IMR-90 (cell line): ENCODE results near the gene GM2A. TPM values are rescaled to one million over a fixed set of nuclear protein-coding genes. Genes with fewer than 3 reads are reported as not detected.

Experiments
- ATAC-seq: fragments of 200-7000 bp; cut with Tn5 transposase; 2 replicates; pipeline ENCODE4 v1.9.1; 2020; ENCODE audit warnings: low read depth, mild to moderate bottlenecking, moderate library complexity
- BruUV-seq: library from RNA; stranded (reverse); fragments of 400-500 nt; replicated peaks from 2 replicates; lab custom pipeline; 2021; lab: Mats Ljungman, UMichigan
- CTCF ChIA-PET: fragments of 300-600 bp; formaldehyde crosslinking; extraction: SDS; loops from one replicate; lab custom pipeline; 2021; ENCODE audit warnings: antibody characterized with exemption; lab: Yijun Ruan, JAX
- POLR2A ChIA-PET: fragments of 300-600 bp; sonication (Branson Sonifier 250); formaldehyde crosslinking; loops from one replicate; lab custom pipeline; 2022; ENCODE audit warnings: antibody characterized with exemption; ENCODE audit not compliant: unreplicated experiment; lab: Charles Lee
- DNase-seq: peaks from one replicate; pipeline ENCODE4 v3.0.0; 2013
- H2AFZ ChIP-seq: replicated peaks from 2 replicates; pipeline ENCODE3; 2013; ENCODE audit warnings: low read length, mild to moderate bottlenecking; ENCODE audit not compliant: poor library complexity
- H2AK5ac ChIP-seq: 2 replicates; pipeline ENCODE4 v1.6.1; 2013; ENCODE audit warnings: low read depth, low read length, inconsistent platforms
- H2AK9ac ChIP-seq: replicated peaks from 2 replicates; pipeline ENCODE3; 2013; ENCODE audit warnings: mild to moderate bottlenecking, low read depth, low read length, moderate library complexity; ENCODE audit not compliant: poor library complexity
- H2BK120ac ChIP-seq: 2 replicates; pipeline ENCODE4 v1.6.1; 2013; ENCODE audit warnings: low read depth, low read length, inconsistent platforms
- H2BK15ac ChIP-seq: 3 replicates; pipeline ENCODE4 v1.6.1; 2013; ENCODE audit warnings: low read depth, low read length, inconsistent platforms
- H2BK20ac ChIP-seq: 2 replicates; pipeline ENCODE4 v1.6.1; 2013; ENCODE audit warnings: low read depth, mild to moderate bottlenecking, inconsistent platforms, low read length, moderate library complexity
- H2BK5ac ChIP-seq: 2 replicates; pipeline ENCODE4 v1.6.1; 2013; ENCODE audit warnings: mild to moderate bottlenecking, low read depth, low read length, inconsistent platforms; ENCODE audit not compliant: poor library complexity, severe bottlenecking
- H3K14ac ChIP-seq: replicated peaks from 2 replicates; pipeline ENCODE4 v1.6.1; 2013; ENCODE audit warnings: low read depth, low read length, inconsistent platforms
- H3K18ac ChIP-seq: 2 replicates; pipeline ENCODE4 v1.6.1; 2013; ENCODE audit warnings: low read depth, low read length, control low read depth
- H3K23ac ChIP-seq: 2 replicates; pipeline ENCODE4 v1.6.1; 2013; ENCODE audit warnings: low read depth, low read length, inconsistent platforms
- H3K27ac ChIP-seq: 2 replicates; pipeline ENCODE4 v1.5.1; 2013; ENCODE audit warnings: mild to moderate bottlenecking, control low read depth, low read length; ENCODE audit not compliant: insufficient read depth
- H3K27me3 ChIP-seq: 2 replicates; pipeline ENCODE4 v1.6.1; 2013; ENCODE audit warnings: low read length; ENCODE audit not compliant: control insufficient read depth, insufficient read depth
- H3K36me3 ChIP-seq: 2 replicates; pipeline ENCODE4 v1.6.1; 2013; ENCODE audit warnings: low read length, mixed read lengths; ENCODE audit not compliant: control insufficient read depth, insufficient read depth
- H3K4ac ChIP-seq: 2 replicates; pipeline ENCODE4 v1.6.1; 2013; ENCODE audit warnings: low read depth, low read length, inconsistent platforms
- H3K4me1 ChIP-seq: 2 replicates; pipeline ENCODE4 v1.6.1; 2013; ENCODE audit warnings: low read length, mixed read lengths; ENCODE audit not compliant: control insufficient read depth, insufficient read depth
- H3K4me2 ChIP-seq: 2 replicates; pipeline ENCODE4 v1.6.1; 2013; ENCODE audit warnings: low read depth, mild to moderate bottlenecking, control low read depth, low read length, moderate library complexity
- H3K4me3 ChIP-seq: 2 replicates; pipeline ENCODE4 v1.5.1; 2013; ENCODE audit warnings: low read depth, mild to moderate bottlenecking, control low read depth, low read length, moderate library complexity; ENCODE audit not compliant: insufficient read depth
- H3K56ac ChIP-seq: 2 replicates; pipeline ENCODE4 v1.6.1; 2013; ENCODE audit warnings: low read length, inconsistent platforms; ENCODE audit not compliant: insufficient read depth; ENCODE audit errors: extremely low read depth
- H3K79me1 ChIP-seq, 2 experiments: 2 replicates each; pipeline ENCODE4 v1.6.1; 2013; ENCODE audit warnings: low read length in 2 of 2, inconsistent platforms in 1 of 2, low read depth in 1 of 2
- H3K9ac ChIP-seq: 2 replicates; pipeline ENCODE4 v1.6.1; 2013; ENCODE audit warnings: low read depth, low read length, control low read depth
- H3K9me1 ChIP-seq: 2 replicates; pipeline ENCODE4 v1.6.1; 2013; ENCODE audit warnings: low read length, inconsistent platforms; ENCODE audit not compliant: insufficient read depth
- H3K9me3 ChIP-seq: 2 replicates; pipeline ENCODE4 v1.6.1; 2013; ENCODE audit warnings: low read length; ENCODE audit not compliant: control insufficient read depth, insufficient read depth
- H4K20me1 ChIP-seq: 2 replicates; pipeline ENCODE4 v1.6.1; 2013; ENCODE audit warnings: low read length, inconsistent platforms; ENCODE audit not compliant: insufficient read depth
- H4K5ac ChIP-seq: 2 replicates; pipeline ENCODE4 v1.6.1; 2013; ENCODE audit warnings: mild to moderate bottlenecking, low read depth, low read length, control low read depth
- H4K8ac ChIP-seq, 2 experiments: 2 replicates each; pipeline ENCODE4 v1.6.1; 2013; ENCODE audit warnings: low read depth in 2 of 2, low read length in 2 of 2, control low read depth in 1 of 2, inconsistent platforms in 1 of 2
- H4K91ac ChIP-seq: 2 replicates; pipeline ENCODE4 v1.6.1; 2013; ENCODE audit warnings: low read depth, low read length, inconsistent platforms; ENCODE audit not compliant: insufficient read depth
- BHLHE40 ChIP-seq: fragments of 150-350 bp; IDR thresholded peaks from 2 replicates; pipeline ENCODE4 v1.6.1; 2016; ENCODE audit warnings: mild to moderate bottlenecking, low read depth, low read length
- CEBPB ChIP-seq: IDR thresholded peaks from 2 replicates; pipeline ENCODE4 v1.6.1; 2012; ENCODE audit warnings: low read depth, low read length, improper control_type of control experiment
- CHD1 ChIP-seq: IDR thresholded peaks from 2 replicates; pipeline ENCODE4 v1.6.1; 2012; ENCODE audit warnings: low read depth, low read length, improper control_type of control experiment
- CTCF ChIP-seq: conservative IDR thresholded peaks from 2 replicates; pipeline ENCODE4 v1.5.1; 2012; ENCODE audit warnings: mild to moderate bottlenecking, low read depth, low read length, improper control_type of control experiment
- ELK1 ChIP-seq: fragments of 150-350 bp; IDR thresholded peaks from 2 replicates; pipeline ENCODE4 v1.6.1; 2016; ENCODE audit warnings: low read depth, mild to moderate bottlenecking, low read length, moderate library complexity, borderline replicate concordance
- FOS ChIP-seq: fragments of 150-350 bp; IDR thresholded peaks from 2 replicates; pipeline ENCODE4 v1.6.1; 2016; ENCODE audit warnings: low read depth, low read length
- MAFK ChIP-seq: IDR thresholded peaks from 2 replicates; pipeline ENCODE4 v1.6.1; 2012; ENCODE audit warnings: low read depth, low read length, improper control_type of control experiment
- MAZ ChIP-seq: IDR thresholded peaks from 2 replicates; pipeline ENCODE4 v1.6.1; 2012; ENCODE audit warnings: low read depth, mild to moderate bottlenecking, low read length, improper control_type of control experiment, moderate library complexity, borderline replicate concordance
- MXI1 ChIP-seq: IDR thresholded peaks from 2 replicates; pipeline ENCODE4 v1.6.1; 2012; ENCODE audit warnings: low read depth, mild to moderate bottlenecking, low read length, moderate library complexity, borderline replicate concordance
- NFE2L2 ChIP-seq: fragments of 150-350 bp; IDR thresholded peaks from 2 replicates; pipeline ENCODE4 v1.6.1; 2016; ENCODE audit warnings: low read depth, mild to moderate bottlenecking, low read length
- POLR2A ChIP-seq: IDR thresholded peaks from 2 replicates; pipeline ENCODE4 v1.6.1; 2012; ENCODE audit warnings: mild to moderate bottlenecking, low read depth, low read length
- RAD21 ChIP-seq: IDR thresholded peaks from 2 replicates; pipeline ENCODE4 v1.6.1; 2012; ENCODE audit warnings: low read length, improper control_type of control experiment
- RCOR1 ChIP-seq: IDR thresholded peaks from 2 replicates; pipeline ENCODE4 v1.6.1; 2012; ENCODE audit warnings: mild to moderate bottlenecking, low read length, improper control_type of control experiment; ENCODE audit not compliant: insufficient replicate concordance
- RFX5 ChIP-seq: IDR thresholded peaks from 2 replicates; pipeline ENCODE4 v1.8.0; 2012; ENCODE audit warnings: low read depth, mild to moderate bottlenecking, low read length, moderate library complexity
- SMC3 ChIP-seq: fragments of 150-350 bp; IDR thresholded peaks from 2 replicates; pipeline ENCODE4 v1.6.1; 2016; ENCODE audit warnings: low read depth, mild to moderate bottlenecking, antibody characterized with exemption, low read length, moderate library complexity
- USF2 ChIP-seq: fragments of 150-350 bp; IDR thresholded peaks from 2 replicates; pipeline ENCODE4 v1.6.1; 2017; ENCODE audit warnings: mild to moderate bottlenecking, antibody characterized with exemption, low read length, low read depth
- dilution Hi-C: fragments of 300-500 bp; cut with HindIII; formaldehyde crosslinking; loops from one replicate; pipeline ENCODE4 v1.14.3; 2018; ENCODE audit warnings: low sequenced_read_pairs; ENCODE audit not compliant: unreplicated experiment
- in situ Hi-C: fragments of 300-500 bp; cut with MboI; formaldehyde crosslinking; loops from 3 replicates; pipeline ENCODE4 v1.14.3; 2019; ENCODE audit warnings: low sequenced_read_pairs, inconsistent platforms, mixed read lengths
- intact Hi-C: fragments of 100-400 bp; cut with micrococcal nuclease; formaldehyde crosslinking; loops from 2 replicates; pipeline ENCODE4 v1.10.0; 2022
- polyA plus RNA-seq, 3 experiments: library from polyadenylated mRNA; depleted of rRNA; stranded (reverse); fragments of >200 nt; gene quantifications; 2 replicates each; pipeline ENCODE4 v1.2.3, GENCODE V29; 2012; ENCODE audit warnings: low replicate concordance in 1 of 3
- total RNA-seq: library from RNA; depleted of rRNA; stranded (reverse); fragments of >200 nt; gene quantifications from 2 replicates; pipeline ENCODE4 v1.2.3, GENCODE V29; 2012

Gene GM2A
- total and polyA plus RNA-seq, 2 of the 4 experiments (the other 2 are of a cell fraction) = 13.8 to 18.5 TPM

GRCh38 chr5:151271336-151271735 lies 18.4 kb downstream of the GM2A start:
- no peak overlapping the region for H3K14ac ChIP-seq
- H3K9ac ChIP-seq = no peak overlapping the region
- TF ChIP-seq FOS = no peak
- no peak for TF ChIP-seq RFX5
- TF ChIP-seq USF2 = no peak
- TF ChIP-seq BHLHE40 = no peak
- TF ChIP-seq CEBPB = no peak
- TF ChIP-seq ELK1 = no peak
- no peak for TF ChIP-seq CTCF
- no peak for TF ChIP-seq RCOR1
- no peak for TF ChIP-seq CHD1
- no peak for TF ChIP-seq MAFK
- no peak for TF ChIP-seq MAZ
- no peak for TF ChIP-seq NFE2L2
- no peak for TF ChIP-seq POLR2A
- no peak for TF ChIP-seq RAD21
- no peak for TF ChIP-seq SMC3
- TF ChIP-seq MXI1 = no peak
- DNase-seq (no peak), ATAC-seq (no peak)
- H2AK5ac ChIP-seq = no peak overlapping the region
- H4K5ac ChIP-seq = no peak overlapping the region
- intact Hi-C loops (no loop called here), dilution Hi-C loops (no loop called here), in situ Hi-C loops (no loop called here)
- no peak overlapping the region for H3K4ac ChIP-seq
- ChIA-PET CTCF (no interaction called here), POLR2A (no interaction called here)
- no peak overlapping the region for H4K8ac ChIP-seq
- H3K56ac ChIP-seq = no peak overlapping the region
- H3K23ac ChIP-seq = no peak overlapping the region
- H2BK15ac ChIP-seq = no peak overlapping the region
- H3K18ac ChIP-seq = no peak overlapping the region
- H2BK5ac ChIP-seq = no peak overlapping the region
- no TSS peak for BruUV-seq
- H3K27ac ChIP-seq = no peak overlapping the region
- H2BK20ac ChIP-seq = no peak overlapping the region
- H3K9me3 ChIP-seq = no peaks in the 10 kb centered on the region
- no peaks in the 10 kb centered on the region for H4K20me1 ChIP-seq
- no peak overlapping the region for H2BK120ac ChIP-seq
- no peaks in the 10 kb centered on the region for H3K4me1 ChIP-seq
- no peak overlapping the region for H2AK9ac ChIP-seq
- no peaks in the 10 kb centered on the region for H3K79me1 ChIP-seq
- no peaks in the 10 kb centered on the region; the same call in 1 of the 2 replicates for H3K9me1 ChIP-seq
- no peak overlapping the region for H4K91ac ChIP-seq
- no peaks in the 10 kb centered on the region; the same call in 1 of the 2 replicates for H3K27me3 ChIP-seq
- H3K36me3 ChIP-seq = peaks cover 10% of the 10 kb centered on the region
- no peak overlapping the region for H3K4me2 ChIP-seq
- no peak overlapping the region for H2AFZ ChIP-seq
- no peak overlapping the region for H3K4me3 ChIP-seq
